Common myeloid progenitor, CD34-positive (primary cell): ENCODE data around the gene MFF.
"Not testable (repeated sequence)": the region's sequence is repeated elsewhere in the genome, so short reads cannot be mapped to it uniquely, and the experiment has no call there.

Source experiments
- CTCF ChIA-PET: fragments of 350-600 bp; sonication (Branson Sonifier 250); formaldehyde crosslinking; loops from one replicate; lab custom pipeline; 2021; ENCODE audit warnings: antibody characterized with exemption; lab: Charles Lee
- POLR2A ChIA-PET: fragments of 350-600 bp; sonication (Branson Sonifier 250); formaldehyde crosslinking; loops from one replicate; lab custom pipeline; 2021; ENCODE audit warnings: antibody characterized with exemption; lab: Charles Lee
- DNase-seq, 3 donors: peaks; one replicate each; pipeline versions ENCODE4 v3.0.0 to v3.0.0-alpha.2; 2013
- H3K27ac ChIP-seq, 2 experiments: 1 replicate in 1 of 2; 2 replicates in 1 of 2; pipeline ENCODE4 v1.7.0; 2013; ENCODE audit warnings: inconsistent platforms in 2 of 2, low read length in 2 of 2, mild to moderate bottlenecking in 2 of 2, low read depth in 1 of 2, moderate library complexity in 1 of 2; ENCODE audit not compliant: severe bottlenecking in 2 of 2, insufficient read depth in 1 of 2, poor library complexity in 1 of 2
- H3K27me3 ChIP-seq, 5 experiments: replicated peaks in 2 of 5; 1 replicate in 3 of 5; 2 replicates in 2 of 5; pipeline versions ENCODE4 v1.6.1 to v1.7.0; 2013; ENCODE audit warnings: low read length in 4 of 5, mild to moderate bottlenecking in 2 of 5, moderate library complexity in 2 of 5, inconsistent platforms in 1 of 5; ENCODE audit not compliant: insufficient read depth in 5 of 5, control insufficient read depth in 4 of 5
- H3K36me3 ChIP-seq, 4 experiments: 1 replicate in 2 of 4; 2 replicates in 2 of 4; pipeline versions ENCODE4 v1.6.1 to v1.7.0; 2013; ENCODE audit warnings: low read length in 3 of 4, control low read depth in 1 of 4, mild to moderate bottlenecking in 1 of 4; ENCODE audit not compliant: control insufficient read depth in 4 of 4, insufficient read depth in 4 of 4
- H3K4me1 ChIP-seq, 4 experiments: 1 replicate in 3 of 4; 2 replicates in 1 of 4; pipeline versions ENCODE4 v1.6.1 to v1.7.1; 2013; ENCODE audit warnings: low read length in 3 of 4, mild to moderate bottlenecking in 3 of 4, control low read depth in 1 of 4, inconsistent platforms in 1 of 4, moderate library complexity in 1 of 4; ENCODE audit not compliant: control insufficient read depth in 4 of 4, insufficient read depth in 4 of 4; ENCODE audit errors: control extremely low read depth in 1 of 4
- H3K4me3 ChIP-seq, 7 experiments: 1 replicate in 4 of 7; 2 replicates in 3 of 7; pipeline versions ENCODE4 v1.5.1 to v1.7.0; 2013; ENCODE audit warnings: mild to moderate bottlenecking in 7 of 7, low read length in 6 of 7, moderate library complexity in 6 of 7, inconsistent platforms in 2 of 7, low read depth in 2 of 7, control low read depth in 1 of 7; ENCODE audit not compliant: insufficient read depth in 4 of 7, control insufficient read depth in 1 of 7; ENCODE audit errors: extremely low read depth in 1 of 7
- H3K9me3 ChIP-seq, 5 experiments: 1 replicate in 4 of 5; 2 replicates in 1 of 5; pipeline versions ENCODE4 v1.6.1 to v1.7.1; 2013; ENCODE audit warnings: low read length in 4 of 5, mild to moderate bottlenecking in 2 of 5, inconsistent platforms in 1 of 5, low read depth in 1 of 5, moderate library complexity in 1 of 5; ENCODE audit not compliant: control insufficient read depth in 4 of 5, insufficient read depth in 2 of 5; ENCODE audit errors: control extremely low read depth in 1 of 5
- WGBS: methylation state at CpG from one replicate; pipeline ENCODE4 v1.1.5; 2013; ENCODE audit not compliant: insufficient coverage; 5-methylcytosine and 5-hydroxymethylcytosine counted together

The MFF gene

GRCh38 chr2:227374158-227374557 is 49.1 kb downstream of the MFF start:
- ChIA-PET POLR2A (no interaction called here), CTCF (interaction anchor here (0.8 to 1.6 kb wide), 2 partner anchors 27 to 97 kb away, joined by 3 read pairs; no protein-coding TSS in a partner anchor)
- WGBS = no CpG with 5 or more reads among the region's 6 CpGs
- DNase-seq = peak in 2 of 3 donors; percentile 77 to 83
- H3K4me3 ChIP-seq = no peak overlapping the region
- no peak overlapping the region for H3K27ac ChIP-seq
- H3K9me3 ChIP-seq = no peaks in the 10 kb centered on the region
- H3K36me3 ChIP-seq = no peaks in the 10 kb centered on the region
- H3K4me1 ChIP-seq = peaks cover 0 to 4% (median 0%) of the 10 kb centered on the region in 4 experiments
- no peaks in the 10 kb centered on the region for H3K27me3 ChIP-seq

DNA sequence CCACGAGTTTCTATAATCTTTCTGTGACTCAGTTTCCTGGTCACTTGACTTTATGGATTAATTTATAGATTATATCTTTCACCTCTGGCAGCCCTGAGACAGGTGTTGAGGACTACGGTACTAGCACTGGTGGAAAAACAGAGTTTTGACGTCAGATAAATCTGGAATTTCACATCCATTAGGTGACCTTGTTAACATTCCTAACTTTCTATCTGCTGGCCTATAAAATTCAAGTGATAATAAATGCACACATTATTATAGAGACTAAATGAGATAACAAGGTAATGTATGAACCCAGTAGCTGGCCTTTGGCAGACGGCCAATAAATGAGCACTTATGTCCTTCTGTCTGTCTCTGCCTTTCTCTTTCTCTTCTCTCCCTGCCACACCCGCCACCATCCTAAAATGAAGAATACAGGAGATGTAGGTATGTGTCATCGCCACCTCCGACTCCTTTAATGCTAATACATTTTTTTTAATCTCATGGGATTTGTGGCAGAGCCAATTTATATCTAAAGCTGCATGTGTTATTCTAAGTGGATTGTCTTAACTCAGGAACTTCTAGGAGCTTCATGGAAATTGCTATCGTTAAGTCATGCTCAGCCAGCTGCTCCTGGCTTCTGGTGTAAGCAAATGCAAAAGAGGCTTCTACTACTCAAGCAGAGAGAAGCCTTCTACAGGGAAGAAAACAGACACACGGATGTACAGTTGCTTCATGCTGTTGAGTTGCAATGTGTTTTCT is 51.8 kb downstream of the MFF start:
- H3K36me3 ChIP-seq = no peaks in the 10 kb centered on the region
- ChIA-PET CTCF (interaction anchor here (1.4 to 1.7 kb wide), 2 partner anchors 15 to 41 kb away, joined by 3 to 4 read pairs; no protein-coding TSS in a partner anchor), POLR2A (no interaction called here)
- no peaks in the 10 kb centered on the region for H3K4me1 ChIP-seq
- no peaks in the 10 kb centered on the region for H3K9me3 ChIP-seq
- H3K4me3 ChIP-seq = no peak overlapping the region
- H3K27ac ChIP-seq = no peak overlapping the region
- DNase-seq = no peak
- no peaks in the 10 kb centered on the region for H3K27me3 ChIP-seq
- 100% methylated on average over 1 of the region's 9 CpGs for WGBS

- peak in 2 of 3 donors; percentile 14 to 37 for DNase-seq
- Histone ChIP-seq H3K4me3 (no peak overlapping the region), H3K9me3 (no peaks in the 10 kb centered on the region), H3K36me3 (no peaks in the 10 kb centered on the region), H3K4me1 (no peaks in the 10 kb centered on the region), H3K27ac (no peak overlapping the region), H3K27me3 (no peaks in the 10 kb centered on the region)
- POLR2A ChIA-PET = no interaction called here
- WGBS = 91% methylated on average over 8 of the region's 8 CpGs
- CTCF ChIA-PET = interaction anchor here (1.0 to 1.4 kb wide), 2 partner anchors 16 to 27 kb away, joined by 3 read pairs; no protein-coding TSS in a partner anchor
These were observed 52.7 kb downstream of the MFF start for GRCh38 chr2:227377467-227378351.

GRCh38 chr2:227378371-227378782 is 53.3 kb downstream of the MFF start:
- H3K9me3 ChIP-seq = no peaks in the 10 kb centered on the region
- no peak overlapping the region for H3K27ac ChIP-seq
- DNase-seq = no peak
- CTCF ChIA-PET = interaction anchor here (0.9 to 1.0 kb wide), 2 partner anchors 24 to 28 kb away, joined by 3 read pairs; no protein-coding TSS in a partner anchor
- no peak overlapping the region for H3K4me3 ChIP-seq
- H3K27me3 ChIP-seq = no peaks in the 10 kb centered on the region
- H3K36me3 ChIP-seq = no peaks in the 10 kb centered on the region
- 100% methylated on average over 3 of the region's 4 CpGs for WGBS
- H3K4me1 ChIP-seq = no peaks in the 10 kb centered on the region
- POLR2A ChIA-PET = no interaction called here

- 100% methylated on average over 3 of the region's 4 CpGs for WGBS
- ChIA-PET CTCF (interaction anchor here (0.9 kb wide), 1 partner anchor 23 kb away, joined by 3 read pairs; no protein-coding TSS in a partner anchor), POLR2A (no interaction called here)
- Histone ChIP-seq H3K4me1 (no peaks in the 10 kb centered on the region), H3K27me3 (no peaks in the 10 kb centered on the region), H3K36me3 (no peaks in the 10 kb centered on the region), H3K9me3 (no peaks in the 10 kb centered on the region), H3K27ac (no peak within 1 kb of the TSS), H3K4me3 (no peak within 1 kb of the TSS)
- DNase-seq = no peak
These were observed 54.0 kb downstream of the MFF start, which contains the start of gene TM4SF20 for GRCh38 chr2:227379095-227379494. TM4SF20 (minus strand) TSS chr2:227379306; CDS start chr2:227379268, 38 bp downstream.

- POLR2A ChIA-PET, H3K36me3 ChIP-seq, H3K9me3 ChIP-seq, H3K27me3 ChIP-seq, H3K27ac ChIP-seq, DNase-seq, H3K4me3 ChIP-seq: not testable (repeated sequence)
- CTCF ChIA-PET = interaction anchor here (1.4 to 1.5 kb wide), 2 partner anchors 33 to 35 kb away, joined by 3 read pairs; no protein-coding TSS in a partner anchor
- WGBS = no CpG with 5 or more reads among the region's 2 CpGs
- peaks cover 0 to 13% (median 4%) of the 10 kb centered on the region in 4 experiments for H3K4me1 ChIP-seq
These were observed 57.3 kb downstream of the MFF start for GRCh38 chr2:227382241-227382835.
